Stimulated activated CD4-positive, alpha-beta T cell treated with anti-CD3 and anti-CD28 coated beads, Interleukin-1b, Interleukin-23, amount 100 ng/mL, for 48 hours (primary cell): ENCODE results near the gene C14orf180.
"Not testable (repeated sequence)": the region's sequence is repeated elsewhere in the genome, so short reads cannot be mapped to it uniquely, and the experiment has no call there.

Source experiments
- DNase-seq: peaks from one replicate; pipeline ENCODE4 v3.0.0-alpha.2; 2020

Gene C14orf180

DNA sequence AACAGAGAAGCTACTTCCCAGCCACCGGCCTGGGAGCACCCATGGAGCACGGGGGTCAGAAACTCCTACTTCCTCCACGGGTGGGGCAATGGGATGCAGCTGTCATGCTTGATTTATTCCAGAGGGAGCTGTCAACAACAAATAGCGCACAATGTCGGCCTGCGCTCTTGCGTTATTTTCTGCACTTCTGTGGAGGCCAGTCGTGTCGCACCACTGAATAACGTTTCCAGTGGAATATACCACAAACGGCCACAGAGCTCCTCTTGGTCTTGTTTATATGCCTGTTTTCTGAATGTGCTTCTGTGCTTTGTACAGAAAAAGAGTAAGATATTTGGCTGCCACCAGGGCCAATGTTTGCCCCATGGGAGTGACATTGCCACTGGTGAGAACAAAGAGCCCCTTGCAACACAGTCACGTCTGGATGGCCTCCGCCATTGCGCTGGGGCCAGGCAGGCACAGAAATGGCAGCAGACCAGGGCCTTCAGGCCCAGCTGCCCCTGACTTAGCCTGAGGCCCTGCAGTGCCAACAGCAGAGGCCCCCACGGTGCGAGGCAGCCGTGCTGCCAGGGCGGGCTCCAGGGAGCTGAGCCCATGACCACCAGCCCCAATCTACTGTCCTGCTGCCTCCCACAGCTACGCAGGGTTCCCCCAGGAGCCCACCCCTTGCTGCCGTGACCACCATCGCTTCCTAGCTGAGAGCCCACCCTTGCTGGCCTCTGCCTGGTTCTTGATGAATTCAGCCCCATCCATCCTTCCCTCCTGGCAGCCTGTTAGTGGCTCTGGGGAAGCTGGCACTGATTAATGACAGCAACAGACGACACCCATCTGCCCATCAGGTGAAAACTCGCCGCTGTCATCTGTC is 53.9 kb downstream of the C14orf180 start:
- DNase-seq, result no peak

- no peak for DNase-seq
Observed at GRCh38 chr14:104634138-104634760, 54.7 kb downstream of the C14orf180 start.

- no peak for DNase-seq
Observed at GRCh38 chr14:104634886-104635570, 55.5 kb downstream of the C14orf180 start.

DNA sequence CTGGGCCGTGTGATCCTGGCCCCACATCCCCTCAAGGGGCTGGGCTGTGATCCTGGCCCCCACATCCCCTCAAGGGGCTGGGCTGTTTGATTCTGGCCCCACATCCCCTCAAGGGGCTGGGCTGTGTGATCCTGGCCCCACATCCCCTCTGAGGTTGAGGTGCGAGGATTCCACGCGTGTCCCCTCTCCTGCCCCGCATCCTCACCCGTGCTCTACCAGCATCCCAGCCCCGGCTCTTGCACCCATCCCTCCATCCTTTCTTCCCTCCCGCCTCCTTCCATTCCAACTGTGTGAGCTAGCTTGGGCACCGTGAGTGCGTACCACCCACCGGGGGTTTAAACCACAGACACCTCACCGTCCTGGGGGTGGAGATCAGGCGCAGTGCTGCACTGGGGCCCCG is 56.2 kb downstream of the C14orf180 start:
- no peak for DNase-seq

GRCh38 chr14:104636131-104636530 is 56.6 kb downstream of the C14orf180 start:
- DNase-seq, result no peak

DNA sequence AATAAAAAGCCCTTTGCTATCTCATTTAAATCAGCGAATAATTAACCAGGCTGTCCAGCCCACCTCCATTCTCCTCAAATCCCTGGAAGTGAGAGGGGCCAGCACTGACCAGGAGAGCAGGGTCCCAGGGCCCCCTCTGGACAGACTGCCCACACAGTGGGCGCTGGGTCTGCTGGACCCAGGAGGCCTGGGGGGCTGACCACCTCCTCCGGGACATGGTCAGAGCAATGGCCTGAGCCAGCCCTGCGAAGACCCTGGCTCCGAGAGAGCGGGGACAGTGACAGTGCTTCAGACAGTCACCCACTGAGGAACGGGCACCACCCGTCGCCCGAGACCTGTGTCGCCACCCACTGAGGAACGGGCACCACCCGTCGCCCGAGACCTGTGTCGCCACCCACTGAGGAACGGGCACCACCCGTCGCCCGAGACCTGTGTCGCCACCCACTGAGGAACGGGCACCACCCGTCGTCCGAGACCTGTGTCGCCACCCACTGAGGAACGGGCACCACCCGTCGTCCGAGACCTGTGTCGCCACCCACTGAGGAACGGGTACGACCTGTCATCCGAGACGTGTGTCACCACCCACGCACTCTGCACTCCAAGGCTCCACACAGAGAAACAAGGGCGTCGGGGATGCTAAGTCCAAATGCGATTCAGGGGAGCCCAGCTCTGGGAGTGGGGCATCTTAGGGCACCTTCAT is 57.4 kb downstream of the C14orf180 start:
- not testable (repeated sequence) for DNase-seq

- no peak for DNase-seq
Observed at GRCh38 chr14:104637546-104638003, 58.0 kb downstream of the C14orf180 start.

- DNase-seq, result no peak
Observed at GRCh38 chr14:104638190-104638589, 58.6 kb downstream of the C14orf180 start.

GRCh38 chr14:104638927-104639450 is 59.4 kb downstream of the C14orf180 start:
- no peak for DNase-seq

- DNase-seq, result no peak
Observed at GRCh38 chr14:104639471-104639870, 59.9 kb downstream of the C14orf180 start.
